GM21786 (cell line): ENCODE data around the gene FOS.
"Not testable (repeated sequence)": the region's sequence is repeated elsewhere in the genome, so short reads cannot be mapped to it uniquely, and the experiment has no call there.

Experiments used
- ATAC-seq: cut with Tn5 transposase; IDR thresholded peaks from one replicate; pipeline ENCODE4 v1.9.1; 2021; ENCODE audit not compliant: unreplicated experiment

Gene FOS

GRCh38 chr14:75275598-75275997, 3.0 kb upstream of the FOS start:
- no peak for ATAC-seq

DNA sequence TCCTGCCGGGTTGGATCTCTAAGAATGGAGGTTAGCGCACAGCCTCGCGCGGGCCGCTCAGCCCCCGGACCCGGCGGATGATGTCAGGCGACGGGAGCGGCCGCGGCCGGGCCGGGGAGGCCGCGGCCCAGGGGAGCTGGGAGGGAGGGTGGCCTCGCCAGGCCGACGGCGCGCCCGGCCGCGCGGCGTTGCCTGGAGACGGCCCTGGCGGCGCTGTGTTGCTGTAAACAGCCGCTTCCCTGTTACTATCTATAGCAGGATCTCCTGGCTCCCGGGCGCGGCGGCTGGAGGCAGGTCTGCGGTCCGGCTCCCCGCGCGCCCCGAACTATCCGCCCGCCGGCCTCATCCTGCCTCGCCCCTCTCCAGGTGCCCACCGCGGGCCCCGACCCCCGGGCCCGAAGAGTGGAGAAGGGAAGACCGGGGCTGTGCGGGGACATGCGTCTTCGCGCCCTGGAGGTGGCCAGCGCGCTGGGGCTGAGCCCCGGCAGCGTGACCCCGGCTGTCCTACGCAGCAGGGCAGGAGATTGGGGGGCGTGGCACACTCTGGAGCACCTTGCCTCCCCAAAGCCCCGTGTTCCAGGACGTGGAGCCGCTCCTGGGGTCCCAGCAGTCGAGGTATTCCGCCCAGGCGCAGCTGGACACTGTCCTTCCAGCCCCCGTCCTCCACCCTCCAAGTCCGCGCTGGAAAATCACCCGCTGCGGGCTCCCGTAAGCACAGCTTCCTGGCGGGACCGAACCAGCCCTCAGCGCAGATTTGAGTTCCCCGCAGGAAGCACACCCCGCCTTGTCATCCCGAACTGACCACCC, 1.4 kb upstream of the FOS start:
- no peak for ATAC-seq

- ATAC-seq: peak; percentile 5
Observed at GRCh38 chr14:75277815-75278421, 710 bp upstream of the FOS start.

GRCh38 chr14:75279153-75279762, 630 bp downstream of the FOS start:
- ATAC-seq: no peak

- ATAC-seq: no peak
Observed at GRCh38 chr14:75279763-75280290, 1.2 kb downstream of the FOS start.

GRCh38 chr14:75280291-75280830, 1.7 kb downstream of the FOS start:
- no peak for ATAC-seq

DNA sequence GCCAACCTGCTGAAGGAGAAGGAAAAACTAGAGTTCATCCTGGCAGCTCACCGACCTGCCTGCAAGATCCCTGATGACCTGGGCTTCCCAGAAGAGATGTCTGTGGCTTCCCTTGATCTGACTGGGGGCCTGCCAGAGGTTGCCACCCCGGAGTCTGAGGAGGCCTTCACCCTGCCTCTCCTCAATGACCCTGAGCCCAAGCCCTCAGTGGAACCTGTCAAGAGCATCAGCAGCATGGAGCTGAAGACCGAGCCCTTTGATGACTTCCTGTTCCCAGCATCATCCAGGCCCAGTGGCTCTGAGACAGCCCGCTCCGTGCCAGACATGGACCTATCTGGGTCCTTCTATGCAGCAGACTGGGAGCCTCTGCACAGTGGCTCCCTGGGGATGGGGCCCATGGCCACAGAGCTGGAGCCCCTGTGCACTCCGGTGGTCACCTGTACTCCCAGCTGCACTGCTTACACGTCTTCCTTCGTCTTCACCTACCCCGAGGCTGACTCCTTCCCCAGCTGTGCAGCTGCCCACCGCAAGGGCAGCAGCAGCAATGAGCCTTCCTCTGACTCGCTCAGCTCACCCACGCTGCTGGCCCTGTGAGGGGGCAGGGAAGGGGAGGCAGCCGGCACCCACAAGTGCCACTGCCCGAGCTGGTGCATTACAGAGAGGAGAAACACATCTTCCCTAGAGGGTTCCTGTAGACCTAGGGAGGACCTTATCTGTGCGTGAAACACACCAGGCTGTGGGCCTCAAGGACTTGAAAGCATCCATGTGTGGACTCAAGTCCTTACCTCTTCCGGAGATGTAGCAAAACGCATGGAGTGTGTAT, 2.4 kb downstream of the FOS start:
- ATAC-seq: no peak

- ATAC-seq: no peak
Observed at GRCh38 chr14:75281654-75282019, 3.0 kb downstream of the FOS start.

GRCh38 chr14:75282170-75282554, 3.5 kb downstream of the FOS start:
- no peak for ATAC-seq

- not testable (repeated sequence) for ATAC-seq
Observed at GRCh38 chr14:75282555-75283161, 4.0 kb downstream of the FOS start.

- no peak for ATAC-seq
Observed at GRCh38 chr14:75283162-75283832, 4.7 kb downstream of the FOS start.

GRCh38 chr14:75283833-75284563, 5.4 kb downstream of the FOS start:
- no peak for ATAC-seq

GRCh38 chr14:75285331-75285730, 6.7 kb downstream of the FOS start:
- ATAC-seq: no peak

DNA sequence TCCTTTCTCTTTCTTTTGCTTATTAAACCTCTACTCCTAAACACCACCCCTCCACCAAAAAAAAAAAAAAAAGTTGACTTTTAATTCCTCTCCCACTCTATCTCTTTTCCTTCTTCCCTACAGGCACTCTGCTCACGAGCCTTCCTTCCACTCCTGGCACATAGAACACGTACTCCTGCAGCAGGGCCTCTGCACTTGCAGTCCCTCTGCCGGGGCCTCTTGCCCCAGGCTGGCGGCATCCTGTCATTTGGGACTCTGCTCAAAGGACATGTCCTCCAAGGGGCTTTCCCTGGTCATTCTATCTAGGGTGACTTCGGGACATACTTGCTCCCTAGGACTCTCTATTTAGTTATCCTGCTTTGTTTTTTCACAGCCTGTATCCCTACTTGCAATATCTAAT, 7.7 kb downstream of the FOS start:
- ATAC-seq: no peak

DNA sequence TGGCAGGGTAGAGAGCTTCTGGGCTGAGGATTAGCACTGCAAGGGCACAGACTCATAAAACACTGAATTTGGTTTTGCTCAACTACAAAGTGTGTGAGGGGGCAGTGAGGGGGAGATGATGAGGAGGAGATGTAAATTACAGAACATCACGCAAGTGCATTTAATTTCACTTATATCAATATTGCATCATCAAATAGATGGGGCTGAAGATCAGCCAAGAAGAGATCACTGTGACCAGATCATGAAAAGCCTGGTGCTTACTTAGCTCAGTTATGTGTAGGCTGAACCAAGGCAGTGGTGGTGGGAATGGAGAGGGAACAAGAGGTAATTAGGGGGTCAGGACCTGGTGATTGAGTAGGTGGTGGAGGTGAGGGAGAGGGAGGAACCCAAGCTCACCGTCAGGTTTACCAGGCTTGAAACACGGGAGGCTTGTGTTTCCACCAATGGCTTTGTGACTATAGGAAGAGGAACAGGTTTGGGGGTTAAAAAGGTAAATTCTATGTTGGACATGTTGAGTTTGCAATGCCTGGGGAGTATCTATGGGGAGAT, 11.3 kb downstream of the FOS start:
- no peak for ATAC-seq

- ATAC-seq: no peak
Observed at GRCh38 chr14:75290851-75291250, 12.2 kb downstream of the FOS start.

DNA sequence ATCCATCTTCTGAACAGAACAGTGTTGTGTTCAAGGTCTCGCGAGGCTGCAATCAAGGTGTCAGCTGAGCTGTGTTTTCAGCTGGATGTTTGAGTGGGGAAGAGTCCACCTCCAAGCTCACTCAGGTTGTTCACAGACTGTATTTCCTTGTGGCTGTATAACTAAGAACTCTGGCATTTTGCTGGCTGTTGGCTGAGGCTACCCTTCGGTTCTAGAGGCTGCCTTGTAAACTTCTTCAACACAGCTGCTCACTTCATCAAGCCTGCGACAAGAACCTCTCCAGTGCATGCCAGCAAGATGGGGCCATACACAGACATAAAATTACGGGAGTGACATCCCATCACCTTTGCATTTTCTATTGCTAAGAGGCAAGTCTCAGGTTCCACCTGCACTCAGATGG, 12.7 kb downstream of the FOS start:
- ATAC-seq: no peak

- no peak for ATAC-seq
Observed at GRCh38 chr14:75292101-75292563, 13.5 kb downstream of the FOS start.

- ATAC-seq: no peak
Observed at GRCh38 chr14:75292886-75293285, 14.3 kb downstream of the FOS start.
